NB4 (cell line): ENCODE results near the gene SHROOM2.

ENCODE experiments used
- DNase-seq: peaks from one replicate; pipeline ENCODE4 v3.0.0; 2010; ENCODE audit warnings: low read depth
- H3K4me3 ChIP-seq: one replicate; pipeline ENCODE4 v1.5.1; 2011; ENCODE audit warnings: mild to moderate bottlenecking, low read depth, low read length, moderate library complexity
- MYC ChIP-seq: IDR thresholded peaks from 2 replicates; pipeline ENCODE4 v1.6.1; 2011; ENCODE audit warnings: low read depth, low read length
- POLR2A ChIP-seq: IDR thresholded peaks from 2 replicates; pipeline ENCODE4 v1.6.1; 2011; ENCODE audit warnings: mild to moderate bottlenecking; ENCODE audit not compliant: insufficient read length; ENCODE audit errors: extremely low read depth
- TF ChIP-seq, protein P1 (sequence below): IDR thresholded peaks from one replicate; pipeline ENCODE4 v1.5.1; 2012; ENCODE audit warnings: low read depth, low read length
- TF ChIP-seq, protein P2 (sequence below): IDR thresholded peaks from 2 replicates; pipeline ENCODE4 v1.6.1; 2011; ENCODE audit warnings: low read depth, low read length

Gene SHROOM2

DNA sequence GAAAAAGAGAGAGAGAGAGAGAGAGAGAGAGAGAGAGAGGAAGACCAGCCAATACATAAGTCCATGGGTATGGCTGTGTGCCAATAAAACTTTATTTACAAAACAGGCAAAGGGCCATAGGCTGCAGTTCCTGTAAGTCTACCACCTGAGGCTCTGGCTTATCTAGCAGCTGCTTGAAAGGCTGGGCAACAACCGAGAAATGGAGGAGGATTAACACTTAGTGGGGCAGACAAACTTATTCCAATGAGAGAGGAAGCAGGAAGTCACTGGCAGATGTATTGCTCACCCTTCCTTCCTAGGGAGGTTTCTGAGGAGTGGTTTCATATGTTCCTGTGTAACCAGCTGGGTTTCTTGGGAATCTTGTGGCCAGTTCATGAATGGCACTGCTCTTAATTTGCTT lies 15.9 kb upstream of the SHROOM2 start:
- no peak for DNase-seq
- no peak overlapping the region for H3K4me3 ChIP-seq
- TF ChIP-seq, protein P1, sequence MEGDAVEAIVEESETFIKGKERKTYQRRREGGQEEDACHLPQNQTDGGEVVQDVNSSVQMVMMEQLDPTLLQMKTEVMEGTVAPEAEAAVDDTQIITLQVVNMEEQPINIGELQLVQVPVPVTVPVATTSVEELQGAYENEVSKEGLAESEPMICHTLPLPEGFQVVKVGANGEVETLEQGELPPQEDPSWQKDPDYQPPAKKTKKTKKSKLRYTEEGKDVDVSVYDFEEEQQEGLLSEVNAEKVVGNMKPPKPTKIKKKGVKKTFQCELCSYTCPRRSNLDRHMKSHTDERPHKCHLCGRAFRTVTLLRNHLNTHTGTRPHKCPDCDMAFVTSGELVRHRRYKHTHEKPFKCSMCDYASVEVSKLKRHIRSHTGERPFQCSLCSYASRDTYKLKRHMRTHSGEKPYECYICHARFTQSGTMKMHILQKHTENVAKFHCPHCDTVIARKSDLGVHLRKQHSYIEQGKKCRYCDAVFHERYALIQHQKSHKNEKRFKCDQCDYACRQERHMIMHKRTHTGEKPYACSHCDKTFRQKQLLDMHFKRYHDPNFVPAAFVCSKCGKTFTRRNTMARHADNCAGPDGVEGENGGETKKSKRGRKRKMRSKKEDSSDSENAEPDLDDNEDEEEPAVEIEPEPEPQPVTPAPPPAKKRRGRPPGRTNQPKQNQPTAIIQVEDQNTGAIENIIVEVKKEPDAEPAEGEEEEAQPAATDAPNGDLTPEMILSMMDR = no peak
- TF ChIP-seq MYC = no peak
- TF ChIP-seq, protein P2, sequence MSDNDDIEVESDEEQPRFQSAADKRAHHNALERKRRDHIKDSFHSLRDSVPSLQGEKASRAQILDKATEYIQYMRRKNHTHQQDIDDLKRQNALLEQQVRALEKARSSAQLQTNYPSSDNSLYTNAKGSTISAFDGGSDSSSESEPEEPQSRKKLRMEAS = no peak
- TF ChIP-seq POLR2A = no peak

DNA sequence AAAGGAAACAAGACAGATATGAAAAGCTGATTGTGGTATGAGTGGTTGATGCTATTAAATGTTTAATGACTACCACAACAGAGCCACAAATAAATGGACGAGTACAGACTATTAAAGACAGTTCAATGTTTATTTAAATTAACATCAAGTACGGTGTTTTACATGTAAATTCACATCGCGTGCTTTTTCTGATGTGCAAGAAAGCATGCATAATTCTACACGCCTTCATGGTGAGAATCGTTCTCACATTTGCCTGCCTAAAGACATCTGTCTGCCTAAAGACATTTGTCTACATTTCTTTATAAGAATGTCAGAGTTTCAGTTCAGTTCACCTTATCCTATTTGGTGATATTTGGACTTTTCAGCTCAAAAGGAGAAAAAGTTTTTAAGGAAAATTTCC lies 13.3 kb upstream of the SHROOM2 start:
- TF ChIP-seq POLR2A (no peak), MYC (no peak)
- TF ChIP-seq, protein P1 = no peak
- TF ChIP-seq, protein P2 = no peak
- no peak overlapping the region for H3K4me3 ChIP-seq
- no peak for DNase-seq

DNA sequence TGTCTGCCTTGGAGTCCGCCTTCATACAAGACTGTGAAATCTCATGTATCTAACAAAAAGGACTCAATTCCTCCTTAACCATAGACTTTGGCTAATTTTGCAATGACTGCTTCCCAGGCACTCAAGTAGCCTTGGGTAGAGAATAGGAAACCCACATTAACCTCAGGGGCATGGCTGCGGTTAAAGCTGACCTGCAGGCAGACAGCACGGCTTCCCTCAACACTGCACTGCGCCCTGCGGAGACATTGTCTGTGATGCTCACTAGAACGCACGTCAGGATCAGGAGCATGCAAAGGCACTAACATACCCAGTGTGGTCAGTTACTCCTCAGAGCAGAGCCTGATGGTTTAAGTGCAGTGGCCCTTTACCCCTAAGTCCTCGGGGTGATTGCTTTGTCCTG lies 10.3 kb upstream of the SHROOM2 start:
- DNase-seq = peak; percentile 88
- H3K4me3 ChIP-seq = no peak overlapping the region
- TF ChIP-seq, protein P2 = no peak
- TF ChIP-seq POLR2A = no peak
- TF ChIP-seq MYC = no peak
- TF ChIP-seq, protein P1 = no peak

DNA sequence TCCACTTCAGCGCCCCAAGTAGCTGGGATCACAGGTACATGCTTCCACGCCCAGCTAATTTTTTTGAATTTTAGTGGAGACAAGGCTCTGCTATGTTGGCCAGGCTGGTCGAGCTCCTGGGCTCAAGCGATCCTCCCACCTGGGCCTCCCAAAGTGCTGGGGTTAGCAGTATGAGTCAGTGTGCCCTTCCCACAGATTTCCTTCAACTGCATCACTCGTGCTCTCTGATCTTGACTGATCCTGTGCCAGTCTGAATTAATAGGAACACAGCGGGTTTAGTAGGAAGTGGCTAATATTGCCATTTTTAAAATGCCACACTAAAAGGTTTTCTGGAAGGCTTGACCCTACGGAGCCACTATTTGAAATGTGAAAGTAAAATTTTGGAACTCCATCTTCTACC lies 4.3 kb upstream of the SHROOM2 start:
- H3K4me3 ChIP-seq = no peak overlapping the region
- DNase-seq = no peak
- TF ChIP-seq, protein P2 = no peak

DNA sequence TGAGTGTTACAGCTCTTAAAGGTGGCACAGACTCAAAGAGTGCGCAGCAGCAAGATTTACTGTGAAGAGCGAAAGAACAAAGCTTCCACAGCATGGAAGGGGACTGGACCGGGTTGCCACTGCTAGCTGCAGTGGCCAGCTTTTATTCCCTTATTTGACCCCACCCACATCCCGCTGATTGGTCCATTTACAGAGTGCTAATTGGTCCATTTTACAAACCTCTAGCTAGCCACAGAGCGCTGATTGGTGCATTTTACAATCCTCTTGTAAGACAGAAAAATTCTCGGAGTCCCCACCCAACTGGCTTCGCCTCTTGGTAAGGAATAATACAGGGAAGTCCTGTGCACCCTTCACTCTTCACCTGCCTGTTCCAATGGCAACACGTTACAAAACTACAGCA lies 1.9 kb upstream of the SHROOM2 start:
- H3K4me3 ChIP-seq = no peak overlapping the region
- TF ChIP-seq MYC (no peak), POLR2A (no peak)
- TF ChIP-seq, protein P2 = no peak
- TF ChIP-seq, protein P1 = no peak
- DNase-seq = no peak

DNA sequence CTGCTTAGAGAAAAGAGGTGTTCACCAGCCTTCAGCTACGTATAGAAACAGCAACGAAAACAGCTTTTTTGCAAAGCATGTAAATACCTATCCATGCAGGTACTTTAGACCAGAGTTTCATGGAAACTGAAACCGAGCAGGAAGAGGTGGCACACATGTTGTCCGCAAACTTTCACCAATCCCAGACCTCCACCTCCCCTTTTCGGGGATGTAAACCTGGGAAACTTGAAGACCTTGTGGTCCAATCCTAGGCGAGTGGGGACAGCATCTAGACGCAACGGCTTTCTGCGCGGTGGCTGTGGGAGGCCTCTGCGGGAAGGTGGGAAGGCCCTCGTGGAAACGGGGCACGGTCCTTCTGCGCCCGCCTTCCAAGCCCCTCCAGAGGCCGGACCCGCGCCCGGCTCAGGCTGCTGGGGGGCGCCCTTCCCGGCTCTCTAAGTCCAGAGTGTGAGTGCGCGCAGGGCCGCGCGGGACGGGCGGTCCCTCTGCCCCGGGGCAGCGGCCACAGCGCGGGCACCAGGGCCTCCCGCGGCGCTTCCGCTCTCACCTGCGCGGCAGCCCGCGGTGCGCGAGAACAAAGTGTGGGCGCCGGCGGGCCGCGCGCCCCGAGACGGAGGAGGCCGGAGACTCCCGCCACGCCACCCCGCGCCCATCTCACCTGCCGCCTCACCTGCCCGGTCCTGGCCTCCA lies 830 bp upstream of the SHROOM2 start:
- DNase-seq = no peak
- TF ChIP-seq, protein P1 = no peak
- no peak for TF ChIP-seq POLR2A
- TF ChIP-seq MYC = no peak
- TF ChIP-seq, protein P2 = no peak
- H3K4me3 ChIP-seq = no peak overlapping the region
